KOPT-K1 (cell line): ENCODE data around the gene RAB17.
"Not testable (repeated sequence)": the region's sequence is repeated elsewhere in the genome, so short reads cannot be mapped to it uniquely, and the experiment has no call there.

Experiments used
- H3K27ac ChIP-seq: fragments of 200-600 bp; sonication (generic); 2 replicates; pipeline ENCODE4 v1.5.1; 2016; ENCODE audit warnings: antibody characterized with exemption, mild to moderate bottlenecking, low read depth, low read length; ENCODE audit not compliant: poor library complexity, severe bottlenecking
- H3K36me3 ChIP-seq: fragments of 200-600 bp; sonication (generic); 2 replicates; pipeline ENCODE4 v1.5.1; 2017; ENCODE audit warnings: antibody characterized with exemption, mild to moderate bottlenecking, low read length, moderate library complexity; ENCODE audit not compliant: insufficient read depth
- H3K9me3 ChIP-seq: fragments of 200-600 bp; sonication (generic); 2 replicates; pipeline ENCODE4 v1.5.1; 2017; ENCODE audit warnings: antibody characterized with exemption, low read length, mild to moderate bottlenecking; ENCODE audit not compliant: insufficient read depth, poor library complexity, severe bottlenecking

Gene RAB17

DNA sequence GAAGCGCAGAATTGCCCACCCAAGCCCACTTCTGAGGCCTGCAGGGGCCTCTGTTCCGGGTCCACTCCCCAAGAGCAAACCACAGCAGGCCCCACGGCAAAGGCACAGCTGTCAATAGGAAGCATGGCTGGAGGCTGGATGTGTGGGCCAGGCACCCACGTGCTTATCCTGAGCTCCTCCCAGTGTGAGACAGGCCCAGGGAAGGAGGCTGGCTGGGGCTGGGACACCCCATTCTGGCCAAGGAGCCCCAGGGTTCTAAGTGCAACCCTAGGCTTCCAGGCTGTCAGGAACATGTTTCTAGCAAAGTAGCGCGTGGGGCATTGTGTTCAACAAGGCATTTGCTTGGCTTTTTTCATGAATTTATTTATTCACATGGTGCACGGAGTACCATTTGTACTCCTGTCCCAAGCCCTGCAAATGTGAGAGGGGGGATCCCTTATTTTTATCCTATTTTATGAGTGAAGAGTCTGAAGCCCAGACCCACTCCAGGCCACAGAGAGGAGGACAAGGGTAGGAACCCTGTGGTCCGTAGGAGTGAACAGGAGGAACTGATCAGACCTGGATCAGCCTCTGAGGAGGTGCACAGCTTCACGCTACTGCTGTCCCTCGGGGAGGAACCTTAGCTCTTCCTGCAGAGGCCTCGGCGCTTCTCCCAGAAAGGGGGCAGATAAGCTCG, 6.1 kb upstream of the RAB17 start:
- H3K27ac ChIP-seq: no peak overlapping the region
- no peaks in the 10 kb centered on the region for H3K36me3 ChIP-seq
- H3K9me3 ChIP-seq: no peaks in the 10 kb centered on the region

DNA sequence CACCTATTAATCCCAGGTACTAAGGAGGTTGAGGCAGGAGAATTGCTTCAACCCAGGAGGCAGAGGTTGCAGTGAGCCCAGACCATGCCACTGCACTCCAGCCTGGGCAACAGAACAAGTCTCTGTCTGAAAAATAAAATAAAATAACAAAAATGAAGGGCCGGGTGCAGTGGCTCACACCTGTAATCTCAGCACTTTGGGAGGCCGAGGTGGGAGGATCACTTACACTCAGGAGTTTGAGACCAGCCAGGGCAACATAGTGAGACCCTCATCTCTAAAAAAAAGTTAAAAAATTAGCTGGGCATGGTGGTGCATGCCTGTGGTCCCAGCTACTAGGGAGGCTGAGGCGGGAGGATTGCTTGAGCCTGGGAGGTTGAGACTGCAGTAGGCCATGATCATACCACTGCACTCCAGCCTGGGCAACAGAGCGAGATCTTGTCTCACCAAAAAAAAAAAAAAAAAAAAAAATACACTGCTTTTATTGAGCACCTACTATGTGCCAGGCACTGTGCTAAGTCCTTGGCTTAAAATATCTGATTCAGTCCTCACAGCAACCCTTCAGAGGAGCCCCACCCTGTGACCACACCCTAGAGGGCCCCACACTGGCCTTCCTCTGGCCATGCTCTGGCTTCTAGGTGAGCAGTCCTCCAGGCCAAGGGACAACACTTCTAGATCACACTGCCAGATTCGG, 5.4 kb upstream of the RAB17 start:
- H3K9me3 ChIP-seq, H3K36me3 ChIP-seq, H3K27ac ChIP-seq: not testable (repeated sequence)

DNA sequence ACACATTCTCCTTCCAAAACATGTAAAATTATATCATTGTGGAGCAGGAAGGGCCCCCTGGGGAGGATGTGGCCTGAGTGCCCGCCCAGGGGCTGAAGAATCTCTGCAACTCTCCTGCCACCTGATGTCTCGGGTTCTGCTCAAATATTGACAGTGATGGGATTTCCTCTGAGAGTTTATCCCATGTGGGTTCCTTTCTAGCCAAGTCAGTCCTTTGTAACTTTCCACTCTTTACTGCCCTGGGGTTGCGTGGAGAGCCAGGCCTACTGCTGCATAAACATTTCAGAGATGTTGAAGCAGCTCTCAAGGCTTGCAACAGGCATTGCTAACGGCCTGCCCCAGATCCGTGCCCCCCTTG, 4.0 kb upstream of the RAB17 start:
- H3K36me3 ChIP-seq: no peaks in the 10 kb centered on the region
- no peak overlapping the region for H3K27ac ChIP-seq
- H3K9me3 ChIP-seq: no peaks in the 10 kb centered on the region

DNA sequence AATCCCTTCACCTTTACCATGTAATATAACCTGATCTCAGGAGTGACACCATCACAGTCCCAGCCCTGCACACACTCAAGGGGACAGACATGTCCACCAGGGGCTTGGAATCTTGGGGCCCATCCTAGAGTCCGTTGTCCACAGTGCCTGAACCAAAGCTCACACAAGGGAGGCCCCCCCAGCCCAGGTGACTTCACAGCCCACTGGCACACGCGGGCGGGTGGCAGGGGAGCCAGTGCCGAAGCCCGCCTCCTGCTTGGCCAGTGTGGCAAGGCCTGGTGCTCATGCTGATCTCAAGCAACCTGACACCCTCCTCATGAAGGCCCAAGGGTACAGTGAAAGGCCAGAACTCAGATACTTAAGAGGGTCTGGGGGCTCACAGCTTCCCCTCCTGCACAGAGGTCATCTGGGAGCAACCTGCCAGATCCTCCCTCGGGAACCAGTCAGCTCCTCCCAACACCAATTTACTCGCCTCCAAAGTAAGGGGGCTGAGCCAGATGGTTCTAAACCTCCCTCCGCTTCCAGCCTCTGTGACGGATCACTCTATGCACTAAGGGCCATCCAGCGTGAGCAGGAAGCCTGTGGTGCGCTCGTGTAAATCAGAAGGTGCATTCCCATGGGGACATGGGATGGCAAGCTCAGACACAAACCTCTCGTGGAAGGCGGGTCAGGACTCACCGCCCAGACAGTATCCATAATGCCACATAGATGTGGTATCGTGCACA, 3.2 kb upstream of the RAB17 start:
- H3K27ac ChIP-seq: no peak overlapping the region
- H3K36me3 ChIP-seq: no peaks in the 10 kb centered on the region

DNA sequence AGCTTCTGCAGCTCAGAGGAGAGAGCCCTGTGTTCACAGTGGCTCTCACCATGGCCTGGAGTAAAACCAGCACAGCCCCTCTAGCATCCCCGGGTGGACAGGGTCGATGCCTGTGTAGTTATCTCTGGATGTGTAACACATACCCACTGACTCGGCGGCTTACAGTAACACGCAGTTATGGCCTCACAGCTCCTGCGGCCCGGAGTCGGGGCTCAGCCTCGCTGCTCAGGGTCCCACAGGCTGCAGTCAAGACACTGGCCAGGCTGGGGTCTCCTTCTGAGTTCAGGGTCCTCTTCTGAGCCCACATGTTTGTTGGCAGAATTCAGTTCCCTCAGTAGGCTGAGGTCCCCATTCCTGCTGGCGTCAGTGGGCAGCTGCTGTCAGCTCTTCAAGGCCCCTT, 2.5 kb upstream of the RAB17 start:
- H3K27ac ChIP-seq: no peak overlapping the region
- no peaks in the 10 kb centered on the region for H3K36me3 ChIP-seq
- no peaks in the 10 kb centered on the region for H3K9me3 ChIP-seq

More for the DNA sequence above, 3.2 kb upstream of the RAB17 start:
- H3K9me3 ChIP-seq: no peaks in the 10 kb centered on the region

DNA sequence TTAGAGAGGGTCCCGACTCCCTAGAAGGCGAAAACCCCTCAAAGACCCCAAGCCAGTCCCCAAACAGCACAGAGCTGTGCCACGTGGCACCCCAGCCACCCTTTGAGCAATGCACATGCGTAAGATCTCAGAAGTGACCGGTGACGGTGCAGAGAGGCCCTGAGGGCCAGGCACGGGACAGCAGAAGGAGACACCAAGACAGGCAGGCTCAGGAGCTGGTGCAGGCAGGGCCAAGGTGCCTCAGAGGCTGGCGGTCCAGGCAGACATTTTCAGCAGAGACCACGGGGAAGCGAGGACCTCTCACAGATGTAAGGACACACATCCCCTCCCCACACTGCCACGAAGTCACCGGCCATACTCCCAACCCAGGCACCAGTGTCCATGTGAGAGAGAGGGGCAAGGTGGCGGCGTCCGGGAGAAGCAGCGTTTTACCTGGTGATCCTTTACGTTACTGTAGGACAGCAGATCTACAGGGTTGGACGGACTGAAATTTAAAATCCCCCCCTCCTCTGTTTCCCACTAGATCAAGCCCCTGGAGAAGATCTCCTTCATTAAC, 2.0 kb upstream of the RAB17 start:
- H3K27ac ChIP-seq: no peak overlapping the region
- H3K36me3 ChIP-seq: no peaks in the 10 kb centered on the region
- H3K9me3 ChIP-seq: no peaks in the 10 kb centered on the region

DNA sequence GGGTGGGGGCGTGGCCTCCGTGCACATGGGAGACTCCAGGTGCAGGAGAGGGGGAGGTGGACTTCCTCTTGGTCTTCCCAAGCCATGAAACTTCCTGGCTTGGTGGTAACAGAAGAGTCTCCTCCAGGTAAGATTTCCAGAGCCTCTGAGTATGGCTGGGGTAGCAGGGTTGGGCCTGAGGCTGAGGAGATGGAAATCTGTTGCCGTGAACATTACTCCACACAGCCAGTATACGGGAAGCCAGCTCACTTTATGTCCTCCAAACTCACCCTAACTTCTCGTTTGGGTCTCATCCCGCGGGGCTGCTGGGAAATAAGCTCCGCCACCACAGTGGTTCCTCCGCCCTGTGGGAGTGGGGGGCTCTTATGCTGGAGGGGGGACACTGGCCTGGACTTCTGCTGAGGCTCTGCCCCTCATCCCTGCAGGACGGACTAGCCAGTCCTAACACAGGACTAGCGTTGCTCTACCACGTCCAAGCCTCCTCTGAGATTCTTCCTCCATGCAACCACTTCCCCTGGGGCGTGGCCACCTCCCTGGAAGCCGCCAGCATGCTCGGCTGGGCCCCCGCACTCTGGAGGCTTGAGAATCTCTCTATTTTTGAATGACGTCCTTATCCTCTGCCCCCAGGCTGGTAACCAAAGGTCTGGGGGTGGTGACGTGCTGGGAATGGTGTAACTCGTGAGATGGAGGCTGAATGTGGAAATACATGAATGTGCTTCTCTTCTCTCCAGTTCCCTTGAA, 777 bp upstream of the RAB17 start:
- Histone ChIP-seq H3K27ac (no peak overlapping the region), H3K9me3 (no peaks in the 10 kb centered on the region), H3K36me3 (no peaks in the 10 kb centered on the region)

DNA sequence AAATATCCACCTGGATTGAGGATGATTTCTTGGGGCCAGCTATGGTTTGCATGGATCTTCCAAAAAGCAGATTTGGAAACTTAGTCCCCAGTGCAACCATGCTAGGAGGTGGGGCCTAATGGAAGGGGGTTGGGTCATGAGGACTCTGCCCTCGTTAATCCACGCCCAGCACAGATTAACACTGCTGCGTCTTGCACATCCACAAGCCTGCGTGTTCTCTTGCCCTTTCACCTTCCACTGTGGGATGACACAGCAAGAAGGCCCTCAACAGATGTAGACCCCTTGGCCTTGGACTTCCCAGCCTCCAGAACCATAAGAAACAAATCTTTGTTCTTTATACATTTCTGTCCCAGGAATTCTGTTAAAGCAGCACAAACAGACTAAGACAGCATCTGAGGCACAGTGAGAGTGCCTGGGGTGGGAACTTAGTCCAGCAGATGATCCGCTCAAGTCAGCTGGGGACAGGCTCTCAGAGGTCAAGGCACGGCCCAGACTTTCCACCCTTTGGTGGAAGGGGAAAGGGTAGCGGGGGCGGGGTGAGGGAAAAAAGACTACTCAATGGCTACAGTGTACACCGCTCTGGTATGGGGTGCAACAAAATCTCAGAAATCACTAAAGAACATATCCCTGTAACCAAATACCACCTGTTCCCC, 2.4 kb downstream of the RAB17 start:
- H3K27ac ChIP-seq: no peak overlapping the region
- H3K9me3 ChIP-seq: no peaks in the 10 kb centered on the region
- no peaks in the 10 kb centered on the region for H3K36me3 ChIP-seq

DNA sequence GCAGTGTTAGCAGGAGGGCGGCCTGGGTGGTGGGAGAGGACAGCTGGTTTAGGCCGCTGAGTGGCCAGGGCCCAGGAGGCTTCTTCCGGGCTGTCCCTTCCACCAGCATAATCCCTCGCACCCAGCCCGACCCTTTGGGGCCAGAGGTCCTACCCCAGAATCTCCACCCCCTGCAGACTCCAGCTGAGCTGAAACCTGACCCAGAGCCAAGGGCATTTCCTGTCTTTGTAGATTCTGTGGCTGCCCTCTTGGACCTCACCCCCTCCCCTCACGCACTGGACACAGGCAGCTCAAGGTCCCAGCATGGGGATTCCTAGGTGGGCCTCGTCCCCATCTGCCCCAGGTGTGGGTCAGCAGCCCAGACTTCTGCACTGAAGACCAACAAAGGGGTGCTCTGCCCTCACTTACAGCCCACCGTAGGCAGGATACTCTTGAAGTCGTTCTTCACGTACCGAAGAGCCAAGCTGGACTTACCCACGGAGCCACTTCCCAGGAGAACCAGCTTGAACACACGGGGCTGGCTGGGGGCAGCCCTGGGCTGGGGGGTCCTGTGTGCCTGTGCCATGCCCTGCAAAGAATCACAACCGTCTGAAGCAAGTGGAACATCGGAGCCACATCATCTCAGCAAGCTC, 4.8 kb downstream of the RAB17 start:
- Histone ChIP-seq H3K36me3 (no peaks in the 10 kb centered on the region), H3K27ac (no peak overlapping the region), H3K9me3 (no peaks in the 10 kb centered on the region)

DNA sequence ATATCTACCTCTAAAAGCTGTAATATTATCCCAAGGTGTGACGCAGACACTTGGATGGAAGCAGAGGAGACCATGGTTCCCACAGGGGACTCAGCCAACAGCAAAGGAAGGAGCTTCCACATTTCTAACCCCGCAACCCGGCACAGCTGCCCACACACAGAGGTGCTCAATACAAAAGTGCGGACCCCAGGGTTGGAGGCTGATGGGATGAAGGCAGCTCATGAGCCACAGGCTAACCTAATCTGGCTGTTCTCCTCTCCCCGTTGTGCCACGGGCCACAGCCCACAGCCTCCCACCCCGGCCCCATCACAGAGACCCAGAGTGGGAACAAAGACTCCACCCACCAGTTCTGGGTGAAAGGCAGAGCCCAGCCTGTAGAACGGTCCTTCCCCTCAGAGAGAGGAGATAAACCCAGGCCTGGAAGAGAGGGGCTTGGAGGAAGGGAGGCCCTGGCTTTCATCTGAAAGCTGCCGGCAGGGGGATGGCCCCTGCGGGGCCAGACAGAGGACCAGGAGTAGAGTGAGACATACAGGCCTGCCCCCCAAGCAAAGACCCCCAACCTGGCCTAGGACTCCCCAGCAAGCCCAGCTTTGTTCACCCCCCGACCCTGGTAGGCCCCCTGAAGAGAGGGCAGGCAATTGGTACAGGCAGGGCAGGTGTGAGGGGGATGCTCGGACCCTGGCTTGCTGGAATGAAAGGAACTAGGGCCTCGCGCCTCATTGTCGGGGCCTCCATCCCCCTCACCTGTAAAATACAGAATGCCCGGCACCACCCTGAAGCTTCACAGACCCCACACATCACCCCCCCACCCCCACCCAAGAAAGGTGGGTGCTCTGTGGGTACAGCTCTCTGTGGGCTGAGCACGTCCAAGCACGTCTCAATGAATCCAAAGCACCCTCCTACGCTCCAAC, 6.9 kb downstream of the RAB17 start:
- Histone ChIP-seq H3K9me3 (no peaks in the 10 kb centered on the region), H3K36me3 (no peaks in the 10 kb centered on the region), H3K27ac (no peak overlapping the region)

DNA sequence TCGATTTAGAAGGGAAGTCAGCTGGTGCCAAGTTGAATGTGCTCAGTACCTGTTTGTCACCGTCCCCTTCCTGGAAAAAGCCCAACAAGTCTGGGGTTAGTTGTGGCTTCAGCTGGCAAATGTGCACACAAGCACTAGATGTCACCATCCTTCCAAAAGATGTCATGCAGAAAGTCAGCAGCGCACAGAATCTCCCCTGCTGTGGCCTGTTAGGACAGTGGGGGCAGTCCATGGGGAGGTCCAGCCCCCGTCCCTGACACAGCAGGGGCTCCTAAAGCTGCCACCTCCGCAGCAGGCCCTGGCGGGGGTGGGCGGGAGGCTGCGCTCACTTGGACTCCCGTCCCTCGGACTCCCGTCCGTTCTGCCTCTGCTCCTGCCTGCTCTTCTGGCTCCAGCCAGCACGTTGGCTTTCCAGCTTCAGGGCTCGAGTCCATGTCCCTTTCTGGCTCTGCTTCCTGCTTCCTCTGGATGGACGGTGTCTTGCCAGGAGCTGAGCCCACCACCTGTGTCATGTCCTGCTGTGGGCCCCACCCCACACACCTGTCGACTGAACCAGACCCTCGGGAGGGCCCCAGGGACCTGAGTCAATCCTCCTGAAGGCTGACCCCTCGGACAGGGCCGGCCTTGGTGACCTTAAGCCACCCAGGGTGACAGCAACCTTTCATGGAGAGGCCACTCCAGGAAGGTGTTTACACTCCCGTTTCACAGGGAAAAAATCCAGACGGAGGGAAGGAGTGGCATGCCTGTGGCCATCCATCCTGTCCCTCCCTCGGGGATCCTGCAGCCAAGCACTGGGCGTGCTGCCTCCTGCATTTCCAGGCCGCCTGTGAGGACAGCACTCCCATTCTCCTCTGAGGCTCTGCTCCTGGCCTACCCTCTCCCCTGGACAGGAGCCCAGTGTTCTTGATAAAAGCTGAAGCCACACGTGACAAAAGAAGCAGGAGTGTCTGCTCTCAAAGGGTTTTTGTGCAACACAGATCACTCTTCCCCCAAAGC, 8.5 kb downstream of the RAB17 start:
- Histone ChIP-seq H3K9me3 (no peaks in the 10 kb centered on the region), H3K27ac (no peak overlapping the region), H3K36me3 (no peaks in the 10 kb centered on the region)

DNA sequence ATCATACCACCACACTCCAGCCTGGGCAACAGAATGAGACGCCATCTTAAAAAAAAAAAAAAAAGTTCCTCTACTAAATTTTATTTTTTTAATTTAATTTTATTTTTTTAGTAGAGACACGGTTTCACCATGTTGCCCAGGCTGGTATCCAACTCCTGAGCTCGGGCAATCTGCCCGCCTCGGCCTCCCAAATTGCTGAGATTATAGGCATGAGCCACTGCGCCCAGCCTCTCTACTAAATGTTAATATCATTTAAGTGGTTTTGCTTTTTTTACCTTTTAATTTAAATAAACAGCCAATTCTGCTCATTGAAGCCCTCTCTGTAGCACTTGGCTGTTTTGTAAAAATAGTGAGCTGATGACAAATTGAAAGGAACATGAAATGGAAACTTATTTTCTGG, 9.2 kb downstream of the RAB17 start:
- Histone ChIP-seq H3K36me3 (no peaks in the 10 kb centered on the region), H3K27ac (no peak overlapping the region)

More for the DNA sequence above, 9.2 kb downstream of the RAB17 start:
- H3K9me3 ChIP-seq: no peaks in the 10 kb centered on the region
